OCI-LY1 (cell line): ENCODE results near the gene GALNT16.

Experiments used
- H2AFZ ChIP-seq: fragments of 200-600 bp; sonication (generic), shearing (Covaris generic); 2 replicates; pipeline ENCODE4 v1.6.0; 2014; ENCODE audit warnings: antibody characterized with exemption, mild to moderate bottlenecking, low read length
- H3F3A ChIP-seq: fragments of 200-600 bp; sonication (generic), shearing (Covaris generic); 2 replicates; pipeline ENCODE4 v1.6.0; 2014; ENCODE audit warnings: mild to moderate bottlenecking, antibody characterized with exemption, low read length, moderate library complexity; ENCODE audit not compliant: insufficient read depth
- H3K27ac ChIP-seq: fragments of 200-600 bp; sonication (generic); 2 replicates; pipeline ENCODE4 v1.5.1; 2014; ENCODE audit warnings: low read length, mixed run types, mild to moderate bottlenecking, low read depth; ENCODE audit not compliant: poor library complexity, severe bottlenecking
- H3K27me3 ChIP-seq: fragments of 200-600 bp; sonication (generic); 2 replicates; pipeline ENCODE4 v1.6.0; 2014; ENCODE audit warnings: antibody characterized with exemption, mild to moderate bottlenecking, low read length, moderate library complexity; ENCODE audit not compliant: insufficient read depth
- H3K36me3 ChIP-seq: fragments of 200-600 bp; sonication (generic); 2 replicates; pipeline ENCODE4 v1.6.1; 2014; ENCODE audit warnings: mild to moderate bottlenecking, antibody characterized with exemption, low read length, moderate library complexity, mixed read lengths; ENCODE audit not compliant: insufficient read depth
- H3K4me1 ChIP-seq: fragments of 200-600 bp; sonication (generic); 2 replicates; pipeline ENCODE4 v1.5.1; 2014; ENCODE audit warnings: mild to moderate bottlenecking, low read length, moderate library complexity; ENCODE audit not compliant: insufficient read depth, severe bottlenecking
- H3K4me2 ChIP-seq: fragments of 200-600 bp; sonication (generic), shearing (Covaris generic); 2 replicates; pipeline ENCODE4 v1.6.1; 2014; ENCODE audit warnings: low read length
- H3K4me3 ChIP-seq: fragments of 200-600 bp; sonication (generic); 2 replicates; pipeline ENCODE4 v1.5.1; 2014; ENCODE audit warnings: low read length, low read depth, mild to moderate bottlenecking, mixed read lengths; ENCODE audit not compliant: poor library complexity, severe bottlenecking
- H3K79me2 ChIP-seq: fragments of 200-600 bp; shearing (Covaris generic); 2 replicates; pipeline ENCODE4 v1.6.1; 2016; ENCODE audit warnings: mixed run types, low read length, mixed read lengths; ENCODE audit not compliant: insufficient read depth
- H3K9ac ChIP-seq: fragments of 200-600 bp; sonication (generic), shearing (Covaris generic); 2 replicates; pipeline ENCODE4 v1.6.1; 2014; ENCODE audit warnings: mild to moderate bottlenecking, low read length, mixed read lengths
- H3K9me2 ChIP-seq: fragments of 200-600 bp; sonication (generic), shearing (Covaris generic); 2 replicates; pipeline ENCODE4 v1.6.1; 2014; ENCODE audit warnings: low read depth, mild to moderate bottlenecking, low read length, mixed read lengths
- H3K9me3 ChIP-seq: fragments of 200-600 bp; shearing (Covaris generic); 2 replicates; pipeline ENCODE4 v1.6.1; 2014; ENCODE audit warnings: low read length, mixed read lengths
- H4K20me1 ChIP-seq: fragments of 200-600 bp; sonication (generic), shearing (Covaris generic); 2 replicates; pipeline ENCODE4 v1.6.0; 2016; ENCODE audit warnings: mild to moderate bottlenecking, low read length; ENCODE audit not compliant: insufficient read depth
- CTCF ChIP-seq: fragments of 200-600 bp; sonication (generic), shearing (Covaris generic); IDR thresholded peaks from 2 replicates; pipeline ENCODE4 v1.5.1; 2017; ENCODE audit warnings: mild to moderate bottlenecking, antibody characterized with exemption, low read length, moderate library complexity, mixed read lengths
- EZH2 ChIP-seq: fragments of 200-600 bp; sonication (generic), shearing (Covaris generic); IDR thresholded peaks from 2 replicates; pipeline ENCODE4 v1.8.0; 2017; ENCODE audit warnings: borderline replicate concordance, mixed run types, mild to moderate bottlenecking, antibody characterized with exemption, low read length, moderate library complexity, mixed read lengths

GALNT16 gene

DNA sequence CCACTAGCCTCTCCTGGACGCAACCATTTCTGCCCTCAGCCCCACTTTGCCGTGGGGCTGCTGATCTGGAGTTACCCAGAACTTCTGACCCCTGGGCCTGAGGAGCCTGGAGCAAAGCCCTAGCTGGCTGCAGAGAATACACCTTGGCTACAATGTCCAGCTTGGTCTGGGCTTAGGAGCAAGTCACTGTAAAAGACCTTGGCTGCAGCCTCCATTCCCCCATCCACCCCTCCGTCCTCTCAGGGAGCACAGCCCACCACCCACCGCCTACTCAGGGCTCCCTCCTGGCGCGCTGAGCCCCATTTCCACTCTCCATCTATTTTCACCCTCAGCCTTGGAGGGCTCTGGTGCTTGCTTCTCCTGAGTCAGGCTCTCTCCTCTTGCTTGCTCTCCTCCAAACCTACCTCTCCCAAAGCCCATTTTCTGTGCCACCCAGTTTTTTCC lies 95.2 kb downstream of the GALNT16 start:
- no peaks in the 10 kb centered on the region for H3K9me2 ChIP-seq
- H3K9ac ChIP-seq: no peak overlapping the region; the same call in 1 of the 2 replicates
- H3K27ac ChIP-seq: peak overlapping the region; percentile 67
- no peaks in the 10 kb centered on the region for H4K20me1 ChIP-seq
- H3K9me3 ChIP-seq: no peaks in the 10 kb centered on the region
- no peak for TF ChIP-seq EZH2
- TF ChIP-seq CTCF: no peak
- H3K27me3 ChIP-seq: no peaks in the 10 kb centered on the region
- H3F3A ChIP-seq: no peaks in the 10 kb centered on the region
- no peak overlapping the region for H2AFZ ChIP-seq
- H3K79me2 ChIP-seq: no peaks in the 10 kb centered on the region
- peak overlapping the region; percentile 40 for H3K4me3 ChIP-seq
- peaks cover 21% of the 10 kb centered on the region for H3K4me1 ChIP-seq
- H3K36me3 ChIP-seq: no peaks in the 10 kb centered on the region
- peak overlapping the region; percentile 58; the same call in 1 of the 2 replicates for H3K4me2 ChIP-seq

- no peaks in the 10 kb centered on the region for H3K79me2 ChIP-seq
- no peaks in the 10 kb centered on the region for H3K9me2 ChIP-seq
- H3K4me2 ChIP-seq: no peak overlapping the region
- H2AFZ ChIP-seq: no peak overlapping the region
- no peak overlapping the region; the same call in 1 of the 2 replicates for H3K9ac ChIP-seq
- H3K4me1 ChIP-seq: peaks cover 25% of the 10 kb centered on the region
- no peaks in the 10 kb centered on the region for H3K9me3 ChIP-seq
- no peaks in the 10 kb centered on the region for H3K27me3 ChIP-seq
- H3K4me3 ChIP-seq: no peak overlapping the region
- no peaks in the 10 kb centered on the region for H3K36me3 ChIP-seq
- peak overlapping the region; percentile 67 for H3K27ac ChIP-seq
- H4K20me1 ChIP-seq: no peaks in the 10 kb centered on the region
- TF ChIP-seq CTCF: no peak
- H3F3A ChIP-seq: no peaks in the 10 kb centered on the region
Measured at GRCh38 chr14:69355607-69356281, 95.8 kb downstream of the GALNT16 start.

DNA sequence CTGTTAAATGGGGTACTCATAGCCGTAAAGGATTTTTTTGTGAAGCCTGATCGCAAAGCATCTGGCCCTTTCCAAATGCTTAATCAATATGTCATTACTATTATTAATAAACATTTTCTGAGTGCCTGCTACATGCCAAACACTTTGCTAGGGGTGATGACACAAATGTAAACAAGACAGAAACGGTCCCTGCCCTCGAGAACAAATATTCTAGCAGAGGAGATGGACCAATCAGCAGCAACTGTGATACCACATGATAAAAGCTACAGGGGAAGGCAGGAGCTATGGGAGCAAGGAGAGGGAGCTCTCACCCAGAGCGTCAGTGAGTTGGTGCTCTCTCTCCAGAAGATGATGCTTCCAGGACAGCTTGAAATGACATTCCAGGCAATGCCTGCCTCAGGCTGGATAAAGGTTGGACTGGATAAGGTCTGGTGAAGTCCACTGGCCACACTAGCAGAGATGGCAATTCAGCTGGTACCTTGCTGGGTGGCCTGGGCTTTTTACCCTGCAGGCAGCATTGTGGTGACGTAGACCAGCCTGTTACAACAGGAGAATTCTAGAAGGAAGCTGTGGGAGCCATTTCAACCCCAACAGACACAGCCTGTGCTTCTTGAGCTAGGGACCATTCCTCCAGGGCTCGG lies 97.1 kb downstream of the GALNT16 start:
- Histone ChIP-seq H3K27ac (no peak overlapping the region), H3K79me2 (no peaks in the 10 kb centered on the region), H2AFZ (no peak overlapping the region), H3K36me3 (no peaks in the 10 kb centered on the region), H3F3A (no peaks in the 10 kb centered on the region), H3K4me3 (no peak overlapping the region), H4K20me1 (no peaks in the 10 kb centered on the region), H3K4me2 (no peak overlapping the region), H3K27me3 (no peaks in the 10 kb centered on the region), H3K9me2 (no peaks in the 10 kb centered on the region), H3K4me1 (peaks cover 28% of the 10 kb centered on the region), H3K9ac (no peak overlapping the region), H3K9me3 (no peaks in the 10 kb centered on the region)
- no peak for TF ChIP-seq EZH2
- TF ChIP-seq CTCF: no peak
